NCI-H1417 (cell line): Measurements from ENCODE around the gene TEAD1.
"Not testable (repeated sequence)": the region's sequence is repeated elsewhere in the genome, so short reads cannot be mapped to it uniquely, and the experiment has no call there.

Experiments
- DNase-seq, 3 experiments: peaks; one replicate each; lab custom pipeline; 2025; lab: John Stamatoyannopoulos, UW

The TEAD1 gene

DNA sequence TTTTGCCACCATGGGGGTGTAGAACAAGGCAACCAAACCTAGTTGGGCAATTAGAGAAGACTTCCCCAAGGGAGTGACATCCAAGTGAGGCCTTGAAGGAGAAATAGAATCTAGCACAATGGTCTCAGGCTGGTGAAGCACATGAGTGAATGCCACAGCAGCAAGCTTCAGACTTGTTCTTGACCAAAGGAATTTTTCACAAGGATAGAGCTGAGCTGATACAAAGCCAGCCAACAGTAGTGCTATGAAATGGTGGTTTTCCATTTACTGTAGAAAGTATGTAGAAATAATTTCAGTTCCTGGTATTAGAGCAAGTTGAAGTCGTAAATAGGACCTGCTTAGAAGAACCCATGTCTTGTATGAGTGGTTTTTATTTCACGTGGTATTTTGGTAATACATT lies 186.6 kb downstream of the TEAD1 start:
- no peak for DNase-seq

DNA sequence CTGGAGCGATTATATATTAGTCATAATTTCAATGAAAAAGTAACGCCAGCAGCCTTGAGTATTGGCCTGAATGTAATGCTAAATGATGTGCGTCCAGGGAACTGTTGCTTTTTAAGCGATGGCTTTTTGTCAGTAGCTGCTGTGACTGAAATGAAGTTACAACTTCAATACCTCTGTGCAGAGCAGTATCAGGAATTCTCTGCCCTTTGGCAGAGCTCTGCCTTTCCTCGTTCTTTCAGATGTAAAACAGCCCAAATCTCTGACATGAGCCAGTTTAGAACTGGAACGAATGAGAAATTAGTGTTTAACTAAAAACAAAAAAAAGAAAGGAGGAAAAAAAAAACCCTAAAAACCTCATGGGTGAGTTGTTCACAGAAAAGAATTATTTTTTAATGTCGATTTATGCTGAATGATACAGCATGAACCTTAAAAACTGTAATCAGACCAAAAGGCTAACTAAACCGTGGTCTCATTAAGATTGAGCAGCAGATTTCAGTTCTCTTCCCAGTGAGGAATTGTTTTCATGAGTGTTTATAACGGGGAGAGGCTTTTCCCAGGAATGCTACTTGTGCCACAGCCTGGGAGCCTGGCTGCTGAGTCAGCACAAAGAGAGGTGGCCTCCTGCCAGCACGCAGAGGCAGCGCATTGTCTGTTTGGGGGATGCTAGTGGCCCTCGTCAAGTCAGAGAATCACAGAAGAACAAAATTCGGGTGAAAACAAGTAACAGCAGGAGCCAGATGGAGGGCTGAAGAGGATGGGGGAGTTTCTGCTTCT lies 188.7 kb downstream of the TEAD1 start:
- DNase-seq: peak in 2 of 3 experiments; percentile 52 to 67

DNA sequence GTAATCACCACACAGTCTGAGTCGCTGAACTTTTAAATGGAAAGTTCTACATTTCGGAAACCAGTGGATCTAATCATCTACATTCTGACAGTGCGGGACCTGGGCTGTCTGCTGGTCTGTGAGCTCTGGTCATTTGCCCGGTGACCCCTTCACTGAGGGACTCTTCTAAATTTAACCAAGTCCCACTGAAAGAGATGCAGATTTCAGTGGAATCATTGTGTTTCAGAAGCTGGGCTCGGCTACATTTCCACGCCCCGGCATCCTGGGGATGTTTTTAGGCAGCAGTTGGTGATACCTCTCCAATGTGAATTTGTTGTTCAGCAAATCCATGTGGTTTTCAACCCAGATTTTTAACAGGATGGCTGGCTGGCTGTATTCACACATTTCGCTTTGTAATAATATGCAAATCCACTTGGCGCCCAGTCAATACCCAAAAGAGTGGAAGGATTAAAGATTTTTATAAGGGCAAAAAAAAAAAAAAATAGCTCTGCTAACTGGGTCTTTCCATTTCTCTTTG lies 189.4 kb downstream of the TEAD1 start:
- no peak for DNase-seq

DNA sequence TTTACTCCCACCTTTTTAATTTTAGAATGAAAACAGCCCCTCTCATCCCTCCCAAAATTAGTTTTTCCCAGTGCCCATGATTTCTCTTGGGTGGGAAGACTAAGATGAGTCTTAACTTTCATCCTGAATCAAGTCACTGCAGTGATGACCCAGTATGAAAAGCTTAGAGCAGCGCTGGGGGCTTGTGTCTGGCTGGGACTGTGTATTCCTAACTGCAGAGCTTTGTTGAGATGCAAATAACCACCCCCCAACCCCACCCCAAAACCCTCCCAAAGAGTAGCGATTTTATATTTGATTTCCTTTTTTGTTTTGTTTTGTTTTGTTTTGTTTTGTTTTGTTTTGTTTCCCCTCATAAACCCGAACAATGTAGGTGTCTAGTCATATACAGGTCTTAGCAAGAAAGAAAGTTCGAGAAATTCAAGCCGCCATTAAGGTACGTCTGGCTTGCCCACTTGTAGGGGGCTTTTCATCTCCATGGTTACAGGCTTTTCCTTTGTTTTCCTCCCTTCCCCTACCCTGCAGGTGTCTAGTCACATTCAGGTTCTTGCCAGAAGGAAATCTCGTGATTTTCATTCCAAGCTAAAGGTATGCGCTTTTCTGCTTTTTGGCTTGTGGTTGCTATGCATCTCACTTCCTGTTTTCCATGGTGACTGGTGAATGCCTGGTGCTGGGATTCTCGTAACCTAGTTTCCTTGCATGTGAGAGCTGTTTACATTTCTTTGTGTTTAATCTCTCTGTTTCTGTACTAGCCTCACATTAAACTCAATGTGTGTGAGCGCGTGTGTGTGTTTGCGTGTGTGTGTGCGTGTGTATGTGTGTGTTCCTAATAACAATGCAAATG lies 190.3 kb downstream of the TEAD1 start:
- DNase-seq: peak; percentile 26 to 84 (median 51)

DNA sequence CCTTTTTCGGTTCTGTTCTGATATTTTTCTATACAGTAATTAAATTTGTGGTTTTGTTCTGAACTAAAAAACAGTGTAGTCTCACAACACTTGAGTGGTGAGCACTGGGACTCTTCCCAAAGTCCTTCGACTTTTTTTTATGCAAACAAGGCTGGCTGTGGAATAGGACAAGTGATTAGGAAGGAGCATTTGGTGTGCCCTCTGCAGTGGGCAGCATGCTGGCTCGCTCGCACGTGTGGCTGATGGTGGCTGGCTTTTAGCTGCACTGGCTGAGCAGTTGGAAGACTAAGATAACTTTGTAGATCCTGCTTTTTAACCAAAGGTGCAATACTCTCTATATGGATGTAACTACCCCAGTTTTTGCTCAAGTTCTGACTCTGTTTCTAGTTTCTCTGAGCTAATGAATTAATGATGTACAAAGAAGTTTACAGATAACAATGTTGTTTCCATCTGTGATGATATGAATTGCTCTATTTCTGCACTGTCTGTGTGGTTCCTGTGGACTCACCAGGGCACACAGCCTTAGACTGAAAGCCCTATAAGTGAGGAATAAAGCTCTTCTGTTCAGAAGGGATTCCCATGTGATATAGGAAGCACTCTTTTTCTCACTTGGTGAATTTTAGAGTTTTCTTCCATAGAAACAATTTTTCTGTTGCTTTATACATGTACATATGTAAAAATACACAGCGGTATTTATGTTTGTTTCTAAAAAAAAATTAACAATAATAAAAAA lies 191.8 kb downstream of the TEAD1 start:
- DNase-seq: no peak

DNA sequence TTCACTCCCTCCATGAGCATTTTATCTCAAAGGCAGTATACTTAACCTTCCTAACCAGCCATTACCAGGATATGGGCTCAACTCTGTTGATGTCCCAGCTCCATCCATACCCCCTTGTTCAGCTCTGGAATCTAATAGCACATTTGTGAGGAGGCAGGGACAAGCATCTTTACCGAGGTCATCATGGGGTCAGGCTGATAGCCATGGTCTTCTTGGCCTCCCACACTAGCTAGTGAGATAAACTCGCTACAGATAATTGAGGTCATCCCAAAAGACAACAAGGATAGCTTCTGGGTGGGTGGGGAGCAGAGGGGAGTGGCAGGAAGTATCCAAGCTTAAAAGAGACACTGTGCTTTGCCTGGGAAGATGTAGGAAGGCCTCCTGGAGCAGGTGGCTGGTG lies 193.3 kb downstream of the TEAD1 start:
- DNase-seq: no peak

DNA sequence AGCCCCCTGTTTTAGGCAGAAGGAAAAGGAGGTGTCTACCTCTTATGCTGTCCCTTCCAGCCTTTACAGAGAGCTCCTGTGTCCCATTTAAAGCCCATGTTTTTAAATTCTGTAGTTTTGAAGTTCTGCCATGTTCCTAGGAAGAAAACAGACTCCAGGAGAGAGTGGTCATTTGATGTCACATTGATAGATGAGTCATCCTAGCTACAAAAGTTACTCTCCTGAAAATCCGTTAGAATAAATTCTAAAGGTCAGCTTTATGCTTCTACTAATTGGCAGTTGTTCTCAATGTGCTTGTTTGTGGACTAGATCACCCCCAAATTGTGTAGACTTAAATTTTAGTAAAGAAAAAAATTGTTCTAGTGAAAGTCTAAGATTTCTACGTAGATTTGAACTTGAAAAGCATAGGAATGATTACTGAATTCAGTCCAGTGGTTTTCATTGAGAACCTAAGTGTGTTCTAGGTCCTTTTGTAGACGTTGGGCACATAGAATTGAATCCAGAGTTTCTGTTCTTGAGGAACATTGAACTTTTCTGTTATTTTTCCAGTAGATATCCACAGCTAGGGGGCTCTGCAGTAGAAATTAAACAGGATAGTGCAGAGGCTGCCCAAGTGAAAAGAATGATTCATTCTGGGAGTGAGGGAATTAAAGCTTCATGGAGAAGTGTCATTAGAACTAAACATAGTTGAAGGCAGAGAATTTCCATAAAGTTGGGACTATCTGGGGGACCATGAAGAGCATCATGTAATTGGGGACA lies 194.3 kb downstream of the TEAD1 start:
- no peak for DNase-seq

DNA sequence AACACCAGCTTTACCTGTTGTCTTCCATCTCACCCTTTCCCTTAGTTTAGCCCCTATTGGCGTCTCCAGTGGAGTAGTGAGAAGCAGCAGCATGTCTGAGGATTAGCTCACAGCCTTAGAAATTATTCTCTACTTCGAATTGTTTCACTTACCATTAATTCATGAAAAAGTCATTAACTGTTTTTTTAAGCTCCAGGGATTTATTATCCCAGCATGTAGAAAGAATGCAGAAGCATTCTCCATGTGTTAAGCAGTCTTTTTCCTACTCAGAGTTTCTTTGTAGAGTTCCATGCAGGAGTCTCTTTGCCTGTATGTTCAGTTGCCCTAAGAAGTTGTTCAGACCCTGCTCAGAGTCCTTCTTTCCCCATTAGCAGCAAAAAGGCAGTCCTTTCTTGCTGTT lies 197.0 kb downstream of the TEAD1 start:
- no peak for DNase-seq

DNA sequence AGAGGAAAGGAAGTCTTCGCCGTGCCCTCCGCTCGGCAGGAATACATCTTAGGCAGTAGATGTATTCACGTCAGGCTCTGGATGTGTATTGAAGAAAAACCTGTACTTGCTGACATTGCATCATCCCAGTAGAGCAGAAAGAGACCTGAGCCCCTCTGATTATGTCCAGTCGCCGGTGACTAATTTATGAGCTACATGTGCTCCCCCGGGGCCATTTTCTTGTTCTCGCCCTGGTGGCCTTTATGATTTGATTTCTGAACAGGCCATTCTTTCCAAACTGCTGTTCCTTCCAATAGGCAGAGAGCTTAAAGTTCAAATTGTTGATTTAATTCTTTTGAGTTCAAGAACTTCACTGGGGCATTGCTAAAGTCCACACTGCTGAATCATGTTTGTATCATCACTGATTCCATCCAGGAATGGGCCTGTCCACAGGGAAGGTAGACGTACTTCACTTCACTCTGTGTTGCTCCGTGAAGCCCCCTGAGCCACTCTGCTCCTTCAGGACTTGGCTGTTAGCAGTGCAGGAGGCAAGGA lies 197.6 kb downstream of the TEAD1 start:
- DNase-seq: no peak

DNA sequence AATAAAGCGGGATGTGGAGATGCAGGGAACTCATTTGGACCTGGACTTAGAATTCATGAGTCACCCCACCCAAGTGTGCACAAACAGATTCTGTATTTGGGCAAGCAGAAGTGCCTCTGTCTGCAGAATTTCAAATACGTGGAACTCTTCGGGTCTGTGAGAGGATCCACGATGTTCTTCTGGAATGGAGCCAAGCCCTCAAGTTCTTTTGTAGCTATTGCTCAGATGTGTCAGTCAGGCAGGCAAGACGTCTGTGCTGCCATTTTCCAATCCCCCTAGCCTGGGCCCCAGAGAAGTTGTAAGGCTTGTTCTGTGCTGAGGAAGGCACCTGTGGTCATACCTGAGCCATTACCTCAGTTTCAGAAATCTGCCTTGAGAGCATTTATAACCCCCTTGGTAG lies 202.1 kb downstream of the TEAD1 start:
- no peak for DNase-seq

DNA sequence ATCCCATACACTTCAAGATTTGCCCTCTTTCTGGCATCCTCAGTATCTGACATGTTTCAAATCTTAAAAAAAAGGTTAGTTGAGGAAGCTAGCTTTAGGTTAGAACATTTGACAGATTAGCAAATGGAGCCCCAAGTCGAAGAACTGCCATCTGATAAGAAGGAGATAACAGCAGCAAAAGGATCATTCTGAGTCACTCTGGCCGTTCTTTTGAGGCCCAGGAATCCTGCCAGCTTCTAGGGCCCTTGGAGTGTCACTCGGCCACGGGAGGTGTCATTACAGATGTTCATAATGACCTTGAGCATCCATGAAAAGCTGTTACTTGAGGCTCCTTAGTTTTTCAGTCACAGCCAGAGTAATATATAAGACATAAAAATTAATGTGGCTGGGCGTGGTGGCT lies 202.8 kb downstream of the TEAD1 start:
- no peak for DNase-seq

DNA sequence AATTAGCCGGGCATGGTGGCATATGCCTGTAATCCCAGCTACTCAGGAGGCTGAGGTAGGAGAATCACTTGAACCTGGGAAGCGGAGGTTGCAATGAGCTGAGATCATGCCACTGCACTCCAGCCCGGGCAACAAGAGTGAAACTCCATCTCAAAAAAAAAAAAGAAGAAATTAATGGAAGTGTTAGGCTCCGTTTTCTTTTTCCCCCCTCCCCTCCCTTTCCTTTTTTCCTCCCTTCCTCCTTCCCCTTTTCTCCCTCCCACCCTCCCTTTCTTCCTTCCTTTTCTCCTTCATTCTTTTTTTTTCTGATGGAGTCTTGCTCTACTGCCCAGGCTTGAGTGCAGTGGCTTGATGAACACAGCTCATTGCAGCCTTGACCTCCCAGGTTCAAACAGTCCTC lies 203.3 kb downstream of the TEAD1 start:
- DNase-seq: not testable (repeated sequence)

DNA sequence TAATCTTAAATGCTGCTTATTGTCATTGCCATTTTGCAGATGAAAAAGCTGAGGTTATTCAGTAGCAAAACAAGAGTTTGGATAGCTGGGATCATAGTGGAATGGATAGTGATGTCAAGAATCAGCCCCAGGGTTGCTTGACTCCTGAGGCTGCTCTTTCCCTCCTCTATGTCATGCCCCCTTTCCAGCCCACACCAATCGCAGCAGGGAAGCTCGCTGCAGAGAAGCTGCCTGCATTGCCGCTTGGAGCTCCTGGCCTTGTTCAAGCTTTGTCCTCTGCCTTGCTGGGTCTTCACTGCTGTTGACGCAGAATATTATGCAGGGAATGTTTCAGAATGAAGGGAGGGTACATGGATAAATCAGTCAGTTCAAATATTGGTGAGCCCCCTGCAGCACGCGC lies 206.1 kb downstream of the TEAD1 start:
- DNase-seq: no peak

DNA sequence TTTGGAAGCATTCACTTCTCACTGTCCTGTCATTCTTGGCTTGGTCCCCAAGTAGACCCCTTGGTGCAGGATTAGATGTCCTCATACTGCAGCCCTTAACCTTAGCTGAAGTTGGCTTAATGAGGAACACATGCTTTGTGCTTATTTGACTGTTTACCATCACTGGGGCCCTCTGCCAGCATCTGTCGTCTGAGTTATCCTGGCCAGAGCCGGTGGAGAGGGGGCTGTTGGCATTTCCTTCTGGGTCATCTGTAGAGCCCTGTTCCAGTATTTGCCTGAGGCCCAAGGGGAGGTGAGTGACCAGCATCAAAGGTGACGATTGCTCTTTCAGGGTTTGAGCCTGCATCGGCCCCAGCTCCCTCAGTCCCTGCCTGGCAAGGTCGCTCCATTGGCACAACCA lies 208.4 kb downstream of the TEAD1 start:
- DNase-seq: no peak

DNA sequence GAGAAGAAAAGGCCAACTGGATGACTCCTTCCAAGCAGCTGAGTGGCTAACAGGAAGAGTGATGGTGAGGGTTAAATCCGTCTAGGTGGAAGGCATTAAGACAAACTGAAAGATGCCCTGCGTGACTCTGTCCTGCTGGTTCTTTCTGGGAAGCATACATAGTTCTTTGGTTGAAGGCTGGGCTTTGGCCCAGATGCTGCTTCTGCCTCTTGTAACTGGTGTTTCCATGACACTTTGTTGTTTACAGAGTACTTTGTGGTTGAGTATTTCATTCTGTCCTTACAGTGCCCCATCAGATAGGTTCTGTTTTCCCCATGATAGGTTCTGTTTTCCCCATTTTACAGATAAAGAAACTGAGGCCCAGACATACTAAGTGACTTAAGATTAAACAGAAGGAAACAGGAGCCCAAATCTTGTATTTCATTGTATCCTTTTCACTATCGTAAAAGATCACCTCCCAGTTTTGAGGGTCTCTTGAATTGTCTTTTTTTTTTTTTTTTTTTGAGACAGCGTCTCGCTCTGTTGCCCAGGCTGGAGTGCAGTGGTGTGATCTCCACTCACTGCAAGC lies 210.6 kb downstream of the TEAD1 start:
- no peak for DNase-seq

DNA sequence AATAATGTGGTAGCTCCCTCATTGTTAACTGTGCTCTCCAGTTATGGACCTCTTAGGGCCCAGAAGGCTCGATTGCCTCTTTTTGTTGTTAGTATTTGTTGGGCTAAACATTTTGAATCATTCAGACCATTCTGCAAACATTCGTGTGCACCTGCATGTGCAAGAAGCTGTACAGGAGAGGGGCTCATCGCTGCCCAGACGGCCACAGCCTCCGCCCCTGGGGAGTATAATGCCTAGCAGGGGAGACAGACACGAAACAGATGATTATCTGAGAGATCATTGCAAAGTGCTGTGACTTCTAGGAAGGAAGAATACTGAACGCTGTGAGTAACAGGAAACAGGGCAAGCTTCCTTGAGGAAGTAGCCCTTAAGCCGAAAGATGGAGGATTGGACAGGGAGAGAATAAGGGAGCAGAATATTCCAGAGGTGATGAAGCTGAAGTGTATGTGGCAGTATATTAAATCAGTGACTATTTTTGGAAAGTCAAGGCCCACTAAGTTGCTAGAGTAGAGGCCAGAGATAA lies 211.6 kb downstream of the TEAD1 start:
- DNase-seq: peak in 1 of 3 experiments; percentile 46

DNA sequence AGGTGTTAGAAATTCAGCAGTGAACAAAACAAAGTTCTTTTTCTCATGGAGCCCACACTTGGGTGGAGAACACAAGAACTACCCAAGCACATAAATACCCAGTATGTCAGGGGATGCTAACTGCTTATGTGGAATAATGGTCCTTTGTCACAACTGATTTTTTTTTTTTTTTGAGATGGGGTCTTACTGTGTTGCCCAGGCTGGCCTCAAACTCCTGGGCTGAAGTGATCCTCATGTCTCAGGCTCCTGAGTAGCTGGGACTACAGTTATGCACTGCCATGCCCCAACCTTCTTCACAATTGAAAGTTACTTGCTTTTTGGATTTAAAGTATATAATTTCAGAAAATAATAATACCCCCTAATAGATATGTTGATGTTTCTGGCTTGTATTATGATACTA lies 212.3 kb downstream of the TEAD1 start:
- no peak for DNase-seq

DNA sequence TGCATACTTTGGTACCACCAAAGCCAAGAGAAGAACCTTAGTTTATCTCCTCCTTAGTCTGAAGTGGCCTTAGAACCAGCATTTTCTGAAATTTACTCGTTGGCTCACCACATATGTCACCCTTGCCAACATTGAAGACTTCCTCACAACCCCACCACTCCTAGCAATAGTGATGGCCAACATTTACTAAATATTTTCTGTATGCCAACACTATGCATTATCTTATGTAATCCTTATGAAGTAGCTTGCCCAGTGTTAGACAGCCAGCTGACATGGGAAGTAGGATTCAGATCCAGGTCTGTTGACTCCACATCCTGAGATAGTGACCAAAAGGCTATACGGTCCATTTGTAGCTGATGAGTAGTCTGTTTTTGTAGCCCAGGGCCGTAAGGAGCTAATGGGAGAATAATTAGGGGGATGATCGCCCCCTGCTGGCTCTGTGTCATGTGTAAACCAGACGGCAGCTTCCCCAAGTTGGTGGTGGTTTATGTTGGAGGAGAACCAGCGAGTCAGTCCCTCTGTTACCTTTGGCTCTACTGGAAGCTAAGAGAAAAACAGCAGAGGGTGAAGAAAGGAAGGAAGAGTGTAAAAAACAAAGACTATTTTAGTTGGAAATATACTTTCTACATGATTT lies 214.4 kb downstream of the TEAD1 start:
- DNase-seq: peak; percentile 68 to 90 (median 82)

DNA sequence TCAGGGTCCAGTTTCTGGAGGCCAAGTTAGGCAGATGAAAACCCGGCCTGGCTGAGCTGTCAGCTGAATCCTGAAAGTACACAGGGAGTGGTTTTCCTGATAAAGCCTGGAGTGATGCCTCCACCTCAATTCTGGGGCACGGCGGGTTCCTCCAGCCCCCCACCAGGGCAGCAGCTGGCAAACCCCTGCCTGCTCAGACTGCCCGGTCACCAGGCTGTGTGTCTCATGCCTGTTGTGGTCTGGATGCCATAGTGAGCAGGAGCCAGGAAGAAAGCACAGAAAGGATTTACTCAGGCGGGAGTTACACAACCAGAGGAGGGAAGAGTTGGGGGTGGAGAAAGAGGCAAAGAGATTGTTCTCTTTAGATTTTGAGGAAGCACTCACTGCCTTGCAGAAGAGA lies 215.0 kb downstream of the TEAD1 start:
- DNase-seq: peak in 2 of 3 experiments; percentile 24 to 35

DNA sequence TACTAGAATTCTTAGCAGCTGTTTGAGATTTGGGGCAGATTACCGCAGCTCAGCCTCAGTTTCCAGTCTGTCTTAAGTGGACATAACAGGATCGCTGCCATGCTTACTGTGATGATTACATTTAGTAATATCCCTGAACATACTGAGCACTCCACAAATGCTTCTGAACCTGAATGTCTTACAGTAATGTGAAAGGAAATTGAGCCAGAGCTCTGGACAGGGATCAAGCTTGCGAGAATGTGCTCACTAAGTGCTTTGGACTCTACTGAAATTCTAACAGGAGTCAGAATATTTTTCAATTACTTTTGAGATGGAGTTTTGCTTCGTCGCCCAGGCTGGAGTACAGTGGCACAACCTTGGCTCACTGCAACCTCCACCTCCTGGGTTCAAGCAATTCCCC lies 216.3 kb downstream of the TEAD1 start:
- DNase-seq: no peak
